Measurements from ENCODE around the gene TUBB4B.

Gene TUBB4B

GRCh38 chr9:137278061-137278701 is 37.1 kb downstream of the TUBB4B start:
- peak overlapping the region; percentile 73 for H3K4me3 ChIP-seq (ENCODE audit: low read depth, low read length)
- no peak for TF ChIP-seq CTCF (IDR thresholded peaks at IDR 0.05; ENCODE audit: low read depth, low read length)

- H3K4me3 ChIP-seq (ENCODE audit: low read depth, low read length), result peak overlapping the region; percentile 73
- no peak for TF ChIP-seq CTCF (IDR thresholded peaks at IDR 0.05; ENCODE audit: low read depth, low read length)
These were observed 37.9 kb downstream of the TUBB4B start for GRCh38 chr9:137278721-137279711.

GRCh38 chr9:137279741-137280473 is 38.8 kb downstream of the TUBB4B start:
- TF ChIP-seq CTCF (IDR thresholded peaks at IDR 0.05; ENCODE audit: low read depth, low read length), result no peak

GRCh38 chr9:137280474-137281344 is 39.6 kb downstream of the TUBB4B start:
- no peak for TF ChIP-seq CTCF (IDR thresholded peaks at IDR 0.05; ENCODE audit: low read depth, low read length)
- no peak overlapping the region for H3K4me3 ChIP-seq (ENCODE audit: low read depth, low read length)

More at GRCh38 chr9:137279741-137280473, 38.8 kb downstream of the TUBB4B start:
- H3K4me3 ChIP-seq (ENCODE audit: low read depth, low read length), result no peak overlapping the region

- H3K4me3 ChIP-seq (ENCODE audit: low read depth, low read length), result no peak overlapping the region
- no peak for TF ChIP-seq CTCF (IDR thresholded peaks at IDR 0.05; ENCODE audit: low read depth, low read length)
These were observed 40.4 kb downstream of the TUBB4B start for GRCh38 chr9:137281345-137282116.

- peak; percentile 34 for TF ChIP-seq CTCF (IDR thresholded peaks at IDR 0.05; ENCODE audit: low read depth, low read length)
- H3K4me3 ChIP-seq (ENCODE audit: low read depth, low read length), result no peak overlapping the region
These were observed 45.9 kb downstream of the TUBB4B start for GRCh38 chr9:137286975-137287383.
